GM13976 (cell line): ENCODE data around the gene GRID1.
"Not testable (repeated sequence)": the region's sequence is repeated elsewhere in the genome, so short reads cannot be mapped to it uniquely, and the experiment has no call there.

Experiments
- DNase-seq: peaks from one replicate; pipeline ENCODE4 v3.0.0; 2012; ENCODE audit warnings: low spot score
- CTCF ChIP-seq: IDR thresholded peaks from 2 replicates; pipeline ENCODE4 v1.5.1; 2012; ENCODE audit warnings: borderline replicate concordance, mild to moderate bottlenecking; ENCODE audit not compliant: insufficient read depth; ENCODE audit errors: extremely low read depth, missing control alignments, control extremely low read depth
- in situ Hi-C: fragments of 300-500 bp; cut with MboI; formaldehyde crosslinking; loops from one replicate; pipeline ENCODE4 v1.12.0; 2022; ENCODE audit warnings: low sequenced_read_pairs, mixed read lengths, inconsistent platforms; ENCODE audit not compliant: unreplicated experiment

Gene GRID1

GRCh38 chr10:85934586-85934985, 432.0 kb downstream of the GRID1 start:
- in situ Hi-C loops, result no loop called here
- no peak for DNase-seq
- TF ChIP-seq CTCF, result no peak

GRCh38 chr10:85929993-85930392, 436.6 kb downstream of the GRID1 start:
- in situ Hi-C loops, DNase-seq: not testable (repeated sequence)

GRCh38 chr10:85927952-85928665, 438.5 kb downstream of the GRID1 start:
- in situ Hi-C loops, result no loop called here
- DNase-seq, result no peak
- no peak for TF ChIP-seq CTCF

GRCh38 chr10:85926986-85927385, 439.6 kb downstream of the GRID1 start:
- no peak for TF ChIP-seq CTCF
- in situ Hi-C loops, result no loop called here
- DNase-seq, result no peak

- no peak for TF ChIP-seq CTCF
- DNase-seq, result no peak
- in situ Hi-C loops, result no loop called here
Measured at GRCh38 chr10:85926136-85926535, 440.5 kb downstream of the GRID1 start.

GRCh38 chr10:85925201-85925750, 441.3 kb downstream of the GRID1 start:
- no peak for TF ChIP-seq CTCF
- in situ Hi-C loops, result no loop called here
- no peak for DNase-seq

- in situ Hi-C loops, result no loop called here
- DNase-seq, result no peak
- TF ChIP-seq CTCF, result no peak
Measured at GRCh38 chr10:85924382-85925102, 442.1 kb downstream of the GRID1 start.
